Keratinocyte (primary cell): ENCODE measurements around the gene GALNT7. TPM values are rescaled to one million over a fixed set of nuclear protein-coding genes. Genes with fewer than 3 reads are reported as not detected.

Experiments
- DNase-seq: peaks from one replicate; pipeline ENCODE4 v3.0.0-alpha.2; 2011; ENCODE audit warnings: low read depth, missing footprints, low spot score
- FAIRE-seq: peaks from 2 replicates; lab custom pipeline; 2011; peaks lifted over from hg19 to GRCh38; lab: Jason Lieb, UNC
- H2AFZ ChIP-seq: 2 replicates; pipeline ENCODE4 v1.6.0; 2012; ENCODE audit warnings: low read length, control low read depth, inconsistent platforms; ENCODE audit not compliant: control insufficient read depth
- H3K27ac ChIP-seq: 2 replicates; pipeline ENCODE4 v1.5.1; 2011; ENCODE audit warnings: low read length; ENCODE audit not compliant: control insufficient read depth, insufficient read depth
- H3K27me3 ChIP-seq: 3 replicates; pipeline ENCODE4 v1.6.0; 2011; ENCODE audit warnings: low read length; ENCODE audit not compliant: control insufficient read depth, insufficient read depth; ENCODE audit errors: extremely low read depth
- H3K36me3 ChIP-seq, 2 experiments: 2 replicates in 1 of 2; 3 replicates in 1 of 2; pipeline ENCODE4 v1.5.1; 2011; ENCODE audit warnings: low read length in 2 of 2, mild to moderate bottlenecking in 1 of 2; ENCODE audit not compliant: control insufficient read depth in 2 of 2, insufficient read depth in 2 of 2; ENCODE audit errors: extremely low read depth in 1 of 2
- H3K4me1 ChIP-seq: 3 replicates; pipeline ENCODE4 v1.5.1; 2011; ENCODE audit warnings: low read length; ENCODE audit not compliant: control insufficient read depth, insufficient read depth; ENCODE audit errors: extremely low read depth
- H3K4me2 ChIP-seq: 3 replicates; pipeline ENCODE4 v1.6.0; 2011; ENCODE audit warnings: low read depth, low read length; ENCODE audit not compliant: control insufficient read depth, insufficient read depth; ENCODE audit errors: extremely low read depth
- H3K4me3 ChIP-seq, 3 experiments: fragments of 200-600 bp in 1 of 3; sonication (generic) in 1 of 3; 2 replicates in 2 of 3; 3 replicates in 1 of 3; pipeline ENCODE4 v1.5.1; 2011 to 2016; ENCODE audit warnings: low read length in 3 of 3, mild to moderate bottlenecking in 3 of 3, control low read depth in 2 of 3, inconsistent platforms in 1 of 3, low read depth in 1 of 3, mixed read lengths in 1 of 3, mixed run types in 1 of 3, moderate library complexity in 1 of 3; ENCODE audit not compliant: control insufficient read depth in 2 of 3, insufficient read depth in 2 of 3; ENCODE audit errors: extremely low read depth in 1 of 3
- H3K79me2 ChIP-seq: 2 replicates; pipeline ENCODE4 v1.6.0; 2012; ENCODE audit warnings: low read length; ENCODE audit not compliant: control insufficient read depth, insufficient read depth
- H3K9ac ChIP-seq: 3 replicates; pipeline ENCODE4 v1.6.0; 2011; ENCODE audit warnings: low read length; ENCODE audit not compliant: control insufficient read depth, insufficient read depth; ENCODE audit errors: extremely low read depth
- H3K9me1 ChIP-seq: 3 replicates; pipeline ENCODE4 v1.6.0; 2011; ENCODE audit warnings: low read length; ENCODE audit not compliant: control insufficient read depth, insufficient read depth; ENCODE audit errors: extremely low read depth
- H3K9me3 ChIP-seq: 2 replicates; pipeline ENCODE4 v1.5.1; 2012; ENCODE audit warnings: low read depth, low read length; ENCODE audit not compliant: control insufficient read depth
- H4K20me1 ChIP-seq: 3 replicates; pipeline ENCODE4 v1.6.0; 2011; ENCODE audit warnings: low read length; ENCODE audit not compliant: control insufficient read depth, insufficient read depth; ENCODE audit errors: extremely low read depth
- CTCF ChIP-seq, 3 experiments: IDR thresholded peaks in 1 of 3; conservative IDR thresholded peaks in 1 of 3; optimal IDR thresholded peaks in 1 of 3; 2 replicates in 2 of 3; 3 replicates in 1 of 3; pipeline versions ENCODE3 to v1.5.1; 2011; ENCODE audit warnings: low read length in 3 of 3, mild to moderate bottlenecking in 3 of 3, moderate library complexity in 2 of 3, control low read depth in 1 of 3, inconsistent platforms in 1 of 3; ENCODE audit not compliant: insufficient read depth in 2 of 3; ENCODE audit errors: extremely low read depth in 1 of 3
- EZH2 ChIP-seq: IDR thresholded peaks from one replicate; pipeline ENCODE4 v1.6.1; 2012; ENCODE audit warnings: inconsistent platforms, mild to moderate bottlenecking, low read length, moderate library complexity
- dilution Hi-C: fragments of 300-500 bp; cut with MboI; formaldehyde crosslinking; loops from one replicate; pipeline ENCODE4 v1.7.0; 2020; ENCODE audit warnings: low sequenced_read_pairs; ENCODE audit not compliant: extremely low pct_ligation_motif_present
- polyA plus RNA-seq, 5 experiments: library from polyadenylated mRNA; depleted of rRNA in 3 of 5; stranded (reverse) in 3 of 5; stranded (forward) in 1 of 5; unstranded in 1 of 5; fragments of >200 nt; gene quantifications; 1 replicate in 1 of 5; 2 replicates in 3 of 5; 3 replicates in 1 of 5; pipeline versions ENCODE4 v1.2.1 to v1.2.3, GENCODE V29; 2011 to 2012; ENCODE audit warnings: missing spikeins in 2 of 5, low read depth in 1 of 5, low replicate concordance in 1 of 5

The GALNT7 gene
- polyA plus RNA-seq, 1 donor (not counting 4 experiments of a cell fraction or from before 2014, with no cell fraction given): 28.8 TPM

- DNase-seq (no peak), FAIRE-seq (no peak)
- Histone ChIP-seq H3K27me3 (no peaks in the 10 kb centered on the region), H3K9me1 (no peaks in the 10 kb centered on the region), H3K36me3 (no peaks in the 10 kb centered on the region), H3K4me1 (no peaks in the 10 kb centered on the region), H4K20me1 (no peaks in the 10 kb centered on the region), H3K4me2 (no peak overlapping the region), H2AFZ (no peak overlapping the region), H3K4me3 (no peak overlapping the region), H3K9ac (no peak overlapping the region), H3K79me2 (no peaks in the 10 kb centered on the region), H3K27ac (no peak overlapping the region), H3K9me3 (no peaks in the 10 kb centered on the region)
- TF ChIP-seq EZH2 (no peak), CTCF (optimal IDR thresholded peaks at IDR 0.05 in 1 of 3, IDR thresholded peaks at IDR 0.05 in 1 of 3, conservative IDR thresholded peaks at IDR 0.05 in 1 of 3; ENCODE audit: extremely low read depth in 1 of 3, insufficient read depth in 2 of 3, low read length in 3 of 3) (no peak)
- dilution Hi-C loops: no loop called here
These were observed 40.3 kb upstream of the GALNT7 start for GRCh38 chr4:173128199-173128890.

GRCh38 chr4:173130687-173131086 is 37.9 kb upstream of the GALNT7 start:
- H2AFZ ChIP-seq: no peak overlapping the region
- H3K9me1 ChIP-seq: no peaks in the 10 kb centered on the region
- no peak overlapping the region for H3K27ac ChIP-seq
- no peak overlapping the region for H3K9ac ChIP-seq
- no peaks in the 10 kb centered on the region for H3K27me3 ChIP-seq
- dilution Hi-C loops: no loop called here
- H3K4me2 ChIP-seq: no peak overlapping the region
- no peaks in the 10 kb centered on the region for H3K36me3 ChIP-seq
- no peak for TF ChIP-seq CTCF (optimal IDR thresholded peaks at IDR 0.05 in 1 of 3, IDR thresholded peaks at IDR 0.05 in 1 of 3, conservative IDR thresholded peaks at IDR 0.05 in 1 of 3; ENCODE audit: extremely low read depth in 1 of 3, insufficient read depth in 2 of 3, low read length in 3 of 3)
- no peak for TF ChIP-seq EZH2
- no peaks in the 10 kb centered on the region for H3K4me1 ChIP-seq
- no peak for DNase-seq
- no peak for FAIRE-seq
- H3K79me2 ChIP-seq: no peaks in the 10 kb centered on the region
- no peak overlapping the region for H3K4me3 ChIP-seq
- H3K9me3 ChIP-seq: no peaks in the 10 kb centered on the region
- no peaks in the 10 kb centered on the region for H4K20me1 ChIP-seq
